HG03565 (cell line): Measurements from ENCODE around the gene POF1B.
"Not testable (repeated sequence)": the region's sequence is repeated elsewhere in the genome, so short reads cannot be mapped to it uniquely, and the experiment has no call there.

ENCODE experiments used
- ATAC-seq: cut with Tn5 transposase; IDR thresholded peaks from one replicate; pipeline ENCODE4 v1.9.1; 2021; ENCODE audit warnings: mild to moderate bottlenecking, moderate library complexity; ENCODE audit not compliant: unreplicated experiment

The POF1B gene

DNA sequence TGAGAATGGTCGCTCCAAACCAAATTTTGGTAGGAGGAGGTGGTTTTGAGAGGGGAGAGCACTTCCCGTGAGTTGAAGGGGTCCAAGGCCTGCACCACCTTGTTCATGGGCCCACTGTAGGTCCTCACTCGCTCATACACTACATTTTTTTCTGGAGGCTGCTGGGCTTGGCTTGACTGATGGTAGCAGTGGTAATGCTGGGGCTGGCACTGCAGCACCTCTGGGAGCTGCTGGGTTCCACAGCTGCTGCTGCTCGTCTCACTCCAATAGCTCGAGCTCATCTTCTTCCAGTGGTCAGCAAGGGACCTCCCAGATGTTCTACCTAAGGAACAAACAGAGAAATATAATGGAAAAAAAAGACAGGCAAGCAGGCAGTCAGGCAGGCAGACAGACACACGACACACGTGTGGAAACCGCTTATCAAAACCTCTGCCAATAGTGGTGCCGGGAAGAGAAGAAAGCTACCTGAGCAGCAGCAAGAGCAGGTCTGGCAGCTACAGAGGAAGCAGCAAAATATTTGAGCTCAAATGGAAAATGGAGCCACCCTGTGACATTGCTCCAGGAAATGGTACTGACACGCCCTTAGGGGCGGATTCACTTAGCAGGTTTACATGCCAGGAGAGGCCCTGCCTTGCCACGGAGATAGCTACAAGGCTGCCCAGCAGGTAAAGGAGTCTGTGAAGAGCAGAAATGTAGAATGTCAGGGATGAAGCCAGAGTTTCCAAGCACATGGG lies at the start of gene POF1B:
Gene POF1B (minus strand): TSS at position 492 of the 734 bp plus-strand sequence. CDS start 211 bp downstream, at position 281.
- no peak for ATAC-seq

GRCh38 chrX:85429066-85429465 lies 49.6 kb upstream of the POF1B start:
- ATAC-seq: no peak

- no peak for ATAC-seq
These were observed 39.8 kb upstream of the POF1B start for GRCh38 chrX:85419293-85419692.

DNA sequence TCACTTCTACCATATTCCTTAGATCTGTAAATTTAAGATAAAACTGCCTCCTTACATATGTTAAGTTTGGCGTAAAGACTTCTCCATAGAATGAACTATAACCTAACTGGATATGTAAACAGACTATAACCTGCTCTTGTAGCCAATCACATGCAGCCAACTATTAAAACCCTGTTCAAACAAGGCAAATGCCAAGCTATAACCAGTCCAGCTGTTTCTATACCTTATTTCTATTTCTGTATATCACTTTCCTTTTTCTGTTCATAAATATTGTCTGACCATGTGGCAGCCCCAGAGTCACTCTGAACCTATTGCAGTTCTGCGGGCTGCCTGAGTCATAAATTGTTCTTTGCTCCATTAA lies 12.4 kb upstream of the POF1B start:
- ATAC-seq: no peak

DNA sequence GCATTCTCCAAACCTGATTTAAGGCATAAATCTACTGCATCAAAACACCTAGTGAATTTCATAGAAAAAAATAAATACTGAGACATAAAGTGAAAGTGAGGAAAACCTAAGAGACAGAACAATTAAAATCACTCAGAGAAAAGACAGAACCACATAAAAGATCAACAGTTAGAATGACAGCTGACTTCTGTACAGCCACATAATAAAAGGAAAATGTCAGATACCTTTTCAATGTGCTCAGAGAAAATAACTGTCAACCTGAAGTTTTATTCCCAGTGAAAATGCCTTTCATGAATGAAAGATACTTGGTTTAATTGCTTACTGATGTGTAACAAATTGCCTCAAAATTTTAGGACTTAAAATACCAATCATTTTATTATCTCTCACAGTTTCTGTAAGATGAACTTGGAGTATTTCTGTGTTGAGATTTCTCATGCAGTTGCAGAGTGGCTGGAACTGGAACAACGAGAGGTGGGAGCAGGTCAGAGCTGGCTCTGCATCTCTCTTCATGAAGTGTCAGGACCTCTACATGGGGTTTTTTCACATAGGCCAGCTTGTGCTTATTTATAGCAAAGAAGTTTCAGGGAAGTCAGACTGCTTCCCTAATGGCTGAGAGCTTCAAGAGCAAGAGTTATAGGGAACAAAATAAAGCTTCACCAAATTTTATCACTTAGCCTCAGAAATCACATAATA lies 11.9 kb upstream of the POF1B start:
- no peak for ATAC-seq

DNA sequence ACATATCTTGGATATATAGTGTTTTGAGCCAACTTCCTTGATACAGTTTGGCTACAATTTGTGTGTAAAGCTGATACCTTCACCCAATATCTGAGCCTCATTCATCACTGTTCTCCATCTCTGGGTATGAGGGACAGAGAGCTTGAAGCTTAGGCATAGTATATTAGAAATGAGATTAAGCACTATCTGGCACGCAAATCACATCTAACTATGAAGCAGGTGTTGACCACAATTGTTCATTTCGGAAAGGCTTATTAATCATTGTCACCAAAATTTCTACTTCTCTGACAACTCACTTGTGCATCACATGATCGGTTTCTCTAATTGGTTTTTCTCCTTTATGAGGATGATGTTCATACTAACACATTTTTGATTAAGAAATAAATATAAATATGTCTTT lies 2.1 kb upstream of the POF1B start:
- no peak for ATAC-seq

GRCh38 chrX:85378461-85378860 lies 1.0 kb downstream of the POF1B start:
- no peak for ATAC-seq

DNA sequence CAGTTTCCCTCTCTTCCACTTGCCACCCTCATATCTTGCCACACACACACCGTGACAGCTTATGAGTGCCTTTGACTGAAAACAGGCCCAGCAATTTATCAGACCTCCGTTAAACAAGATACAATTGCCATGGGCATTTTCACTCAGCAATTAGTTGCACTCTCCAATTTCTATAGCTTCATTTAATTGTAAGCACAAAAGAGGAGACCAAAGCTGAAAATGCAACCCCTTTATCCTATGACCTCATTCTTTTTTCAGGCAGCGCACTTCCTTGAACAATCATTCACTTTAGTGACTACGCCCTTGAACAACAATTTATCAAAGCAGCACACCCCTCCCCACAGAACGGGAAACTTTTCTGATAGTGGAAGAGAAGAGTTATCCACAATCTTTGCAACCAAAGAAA lies 4.1 kb downstream of the POF1B start:
- no peak for ATAC-seq

DNA sequence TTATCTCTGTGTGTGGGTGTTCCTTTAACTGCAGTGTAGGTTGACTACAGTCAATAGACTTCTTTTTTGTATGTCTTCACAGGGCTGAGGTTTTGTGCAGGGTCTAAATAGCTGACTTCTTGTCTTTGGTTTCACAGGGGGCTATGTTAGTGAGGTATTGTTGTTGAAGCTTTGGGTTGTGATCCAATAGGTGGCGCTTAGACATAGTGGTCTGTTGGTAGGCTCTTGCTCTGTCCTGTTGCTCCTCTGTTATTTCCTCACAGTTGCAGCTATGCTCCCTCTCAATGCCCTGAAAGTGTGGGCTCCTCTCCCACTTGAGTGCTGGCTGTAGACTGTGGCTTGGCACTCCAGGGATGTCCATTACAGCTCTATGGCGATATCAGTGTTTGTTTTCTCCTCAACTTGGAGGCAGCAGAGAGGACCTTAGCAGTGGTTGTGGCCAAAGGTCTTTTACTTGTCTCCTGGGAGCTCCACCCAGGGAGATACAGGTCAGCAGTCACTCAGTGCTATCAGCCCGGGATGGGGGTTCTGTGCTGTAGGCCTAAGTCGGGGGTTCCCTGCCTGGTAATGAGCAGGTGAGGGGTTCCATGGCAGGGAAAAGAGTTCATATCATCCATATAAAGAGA lies 14.0 kb downstream of the POF1B start:
- no peak for ATAC-seq

- no peak for ATAC-seq
These were observed 20.4 kb downstream of the POF1B start for GRCh38 chrX:85359051-85359450.

DNA sequence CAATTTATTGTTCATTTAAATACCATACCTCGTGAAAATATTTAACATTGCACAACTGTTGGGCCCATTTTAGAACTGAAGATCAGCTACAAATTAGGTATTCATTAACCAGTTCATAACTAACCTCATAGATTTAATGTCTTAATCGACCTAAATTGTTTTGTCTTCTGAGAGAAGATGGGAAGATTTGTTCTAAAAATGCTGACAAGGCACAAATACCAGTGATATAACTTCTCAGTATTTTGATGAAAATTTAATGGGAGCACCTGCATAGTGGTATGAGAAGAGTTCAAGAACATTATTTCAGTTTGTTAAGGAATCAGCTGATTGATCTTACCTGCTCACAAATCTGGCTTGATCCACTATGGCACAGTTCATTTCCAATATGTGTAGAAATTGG lies 33.9 kb downstream of the POF1B start:
- ATAC-seq: no peak

- no peak for ATAC-seq
These were observed 52.5 kb downstream of the POF1B start for GRCh38 chrX:85327060-85327333.

- ATAC-seq: no peak
These were observed 53.0 kb downstream of the POF1B start for GRCh38 chrX:85326234-85327059.

GRCh38 chrX:85311348-85311747 lies 68.1 kb downstream of the POF1B start:
- not testable (repeated sequence) for ATAC-seq

- no peak for ATAC-seq
These were observed 69.7 kb downstream of the POF1B start for GRCh38 chrX:85309717-85310116.

- ATAC-seq: peak; percentile 74
These were observed 75.9 kb downstream of the POF1B start for GRCh38 chrX:85303544-85303943.

GRCh38 chrX:85288992-85289723 lies 90.3 kb downstream of the POF1B start:
- no peak for ATAC-seq

DNA sequence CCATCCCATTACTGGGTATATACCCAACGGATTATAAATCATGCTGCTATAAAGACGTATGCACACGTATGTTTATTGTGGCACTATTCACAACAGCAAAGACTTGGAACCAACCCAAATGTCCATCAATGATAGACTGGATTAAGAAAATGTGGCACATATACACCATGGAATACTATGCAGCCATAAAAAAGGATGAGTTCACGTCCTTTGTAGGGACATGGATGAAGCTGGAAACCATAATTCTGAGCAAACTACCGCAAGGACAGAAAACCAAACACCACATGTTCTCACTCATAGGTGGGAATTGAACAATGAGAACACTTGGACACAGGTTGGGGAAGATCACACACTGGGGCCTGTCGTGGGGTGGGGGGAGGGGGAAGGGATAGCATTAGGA lies 94.2 kb downstream of the POF1B start:
- ATAC-seq: not testable (repeated sequence)

GRCh38 chrX:85244450-85245211 lies 134.8 kb downstream of the POF1B start:
- ATAC-seq: peak; percentile 38
